ENCODE measurements around the gene RAB6A.

The RAB6A gene

DNA sequence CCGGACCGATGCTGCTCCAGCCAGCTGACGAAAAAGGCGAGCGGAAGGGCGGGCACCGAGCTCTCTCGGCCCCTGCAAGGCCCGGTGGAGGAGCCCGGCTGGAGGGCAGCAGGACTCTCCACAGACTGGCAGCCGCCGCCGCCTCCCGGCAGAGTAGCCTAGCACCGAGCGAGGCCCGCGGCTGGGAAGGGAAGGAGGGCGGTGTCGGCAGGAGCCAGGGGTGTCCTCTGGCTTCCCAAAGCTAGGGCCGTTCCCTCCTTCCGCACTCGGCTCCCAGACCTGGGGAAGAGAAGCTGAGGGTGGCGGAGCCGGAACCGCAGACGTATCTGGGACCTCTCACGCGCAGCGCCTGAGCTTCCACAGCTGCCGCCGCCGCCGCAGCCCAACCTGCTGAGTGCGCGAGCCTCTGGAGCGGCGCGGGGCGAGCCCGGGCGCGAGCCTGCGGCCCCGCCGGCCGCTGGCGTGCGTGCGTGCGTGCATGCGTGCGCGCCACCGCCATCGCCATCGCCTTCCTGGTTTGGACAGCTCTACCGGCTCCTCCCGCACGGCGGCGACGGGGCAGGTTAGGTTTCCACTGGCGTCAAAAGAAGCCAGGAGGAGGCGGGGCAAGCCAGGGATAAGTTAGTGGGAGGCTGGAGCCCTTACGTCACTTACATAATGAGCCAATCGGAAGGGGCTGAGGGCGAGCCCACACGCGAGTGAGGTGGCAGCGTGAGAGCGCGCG is at the start of gene RAB6A:
Gene RAB6A, minus strand, starts transcription at position 396 of the 724 bp plus-strand sequence. CDS start 439 bp downstream, outside the sequence.
- DNase-seq (ENCODE audit: low read depth, low spot score), result peak; percentile 98
- H3K36me3 ChIP-seq (ENCODE audit: insufficient read depth, insufficient read length, low read length), result no peaks in the 10 kb centered on the region
- H3K9me3 ChIP-seq (ENCODE audit: insufficient read depth, low read length), result no peaks in the 10 kb centered on the region
- peak within 1 kb of the TSS; percentile 92 for H3K4me3 ChIP-seq (ENCODE audit: insufficient read length, low read depth)
- peak within 1 kb of the TSS; percentile 97 for H3K9ac ChIP-seq (ENCODE audit: insufficient read length, low read depth)
- TF ChIP-seq SUZ12 (IDR thresholded peaks at IDR 0.05; ENCODE audit: extremely low read depth, insufficient read depth, insufficient read length), result no peak
- no peak for TF ChIP-seq ZNF274 (IDR thresholded peaks at IDR 0.05; ENCODE audit: low read depth, low read length)
- TF ChIP-seq YY1 (IDR thresholded peaks at IDR 0.05; ENCODE audit: insufficient read depth, insufficient read length), result no peak
- no peaks in the 10 kb centered on the region for H3K27me3 ChIP-seq (ENCODE audit: insufficient read depth, insufficient read length)
- H3K4me1 ChIP-seq (ENCODE audit: insufficient read depth, insufficient read length), result no peaks in the 10 kb centered on the region

DNA sequence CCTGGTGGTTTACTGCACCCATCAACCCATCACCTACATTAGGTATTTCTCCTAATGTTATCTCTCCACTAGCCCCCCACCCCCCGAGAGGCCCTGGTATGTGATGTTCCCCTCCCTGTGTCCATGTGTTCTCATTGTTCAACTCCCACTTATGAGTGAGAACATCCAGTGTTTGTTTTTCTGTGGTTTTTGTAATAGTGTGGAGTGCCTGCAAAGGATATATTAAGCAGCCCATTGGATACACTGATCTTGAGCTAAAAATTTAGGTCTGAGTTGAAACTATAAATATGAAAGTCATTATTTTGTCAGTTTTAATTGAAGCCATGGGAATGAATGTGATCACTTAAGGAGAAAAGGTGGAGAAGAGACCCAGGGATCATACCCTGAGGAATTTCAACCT is 49.8 kb upstream of the RAB6A start:
- Histone ChIP-seq H3K9ac (ENCODE audit: insufficient read length, low read depth) (no peak overlapping the region), H3K9me3 (ENCODE audit: insufficient read depth, low read length) (no peaks in the 10 kb centered on the region), H3K36me3 (ENCODE audit: insufficient read depth, insufficient read length, low read length) (peaks cover 9% of the 10 kb centered on the region), H3K4me3 (ENCODE audit: insufficient read length, low read depth) (no peak overlapping the region), H3K27me3 (ENCODE audit: insufficient read depth, insufficient read length) (no peaks in the 10 kb centered on the region), H3K4me1 (ENCODE audit: insufficient read depth, insufficient read length) (no peaks in the 10 kb centered on the region)
- no peak for DNase-seq (ENCODE audit: low read depth, low spot score)
- no peak for TF ChIP-seq SUZ12 (IDR thresholded peaks at IDR 0.05; ENCODE audit: extremely low read depth, insufficient read depth, insufficient read length)
- no peak for TF ChIP-seq ZNF274 (IDR thresholded peaks at IDR 0.05; ENCODE audit: low read depth, low read length)

DNA sequence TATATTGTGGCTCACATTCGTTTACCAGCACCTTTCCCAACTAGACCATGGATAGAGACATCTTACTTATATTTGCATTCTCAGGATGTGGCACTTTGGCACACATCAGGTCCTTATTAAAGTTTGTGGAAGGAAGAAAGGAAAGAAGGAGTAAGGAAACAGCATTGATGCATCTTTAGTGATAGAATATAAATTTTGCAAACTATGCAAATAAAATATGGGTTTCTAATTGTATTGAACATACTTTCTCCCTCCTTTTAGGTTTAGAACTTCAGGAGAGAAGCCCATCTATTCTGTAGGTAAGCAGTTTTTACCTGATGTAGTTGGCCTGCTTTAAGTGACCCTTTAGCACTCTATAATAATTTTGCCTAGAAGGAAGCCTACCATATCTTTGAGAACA is 47.2 kb upstream of the RAB6A start:
- H3K4me1 ChIP-seq (ENCODE audit: insufficient read depth, insufficient read length), result no peaks in the 10 kb centered on the region
- TF ChIP-seq SUZ12 (IDR thresholded peaks at IDR 0.05; ENCODE audit: extremely low read depth, insufficient read depth, insufficient read length) (no peak), ZNF274 (IDR thresholded peaks at IDR 0.05; ENCODE audit: low read depth, low read length) (no peak), YY1 (IDR thresholded peaks at IDR 0.05; ENCODE audit: insufficient read depth, insufficient read length) (no peak)
- no peaks in the 10 kb centered on the region for H3K9me3 ChIP-seq (ENCODE audit: insufficient read depth, low read length)
- H3K36me3 ChIP-seq (ENCODE audit: insufficient read depth, insufficient read length, low read length), result peaks cover 10% of the 10 kb centered on the region
- no peak overlapping the region for H3K9ac ChIP-seq (ENCODE audit: insufficient read length, low read depth)
- no peaks in the 10 kb centered on the region for H3K27me3 ChIP-seq (ENCODE audit: insufficient read depth, insufficient read length)
- no peak overlapping the region for H3K4me3 ChIP-seq (ENCODE audit: insufficient read length, low read depth)
- no peak for DNase-seq (ENCODE audit: low read depth, low spot score)

DNA sequence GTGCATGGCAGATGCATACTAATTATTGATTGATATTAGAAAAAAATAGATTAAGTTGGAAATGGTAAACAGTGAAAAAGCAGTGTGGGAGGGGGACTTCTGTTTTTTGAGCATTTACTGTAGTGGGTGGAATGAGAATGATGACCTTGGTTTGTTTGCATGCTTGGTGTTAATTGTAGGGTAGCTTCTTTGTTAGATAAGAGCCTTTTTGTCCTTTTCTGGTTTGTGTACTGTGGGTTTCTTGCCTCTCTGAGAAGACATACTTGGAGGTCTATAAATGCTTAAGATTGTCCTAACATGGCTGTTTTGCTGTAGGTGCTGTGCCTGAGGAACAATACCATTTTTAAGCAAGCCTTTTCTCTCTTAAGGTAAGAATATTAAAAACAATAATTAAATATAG is 43.8 kb upstream of the RAB6A start:
- Histone ChIP-seq H3K36me3 (ENCODE audit: insufficient read depth, insufficient read length, low read length) (peaks cover 10% of the 10 kb centered on the region), H3K9ac (ENCODE audit: insufficient read length, low read depth) (no peak overlapping the region), H3K27me3 (ENCODE audit: insufficient read depth, insufficient read length) (no peaks in the 10 kb centered on the region), H3K4me3 (ENCODE audit: insufficient read length, low read depth) (no peak overlapping the region), H3K4me1 (ENCODE audit: insufficient read depth, insufficient read length) (no peaks in the 10 kb centered on the region), H3K9me3 (ENCODE audit: insufficient read depth, low read length) (no peaks in the 10 kb centered on the region)
- TF ChIP-seq YY1 (IDR thresholded peaks at IDR 0.05; ENCODE audit: insufficient read depth, insufficient read length) (no peak), SUZ12 (IDR thresholded peaks at IDR 0.05; ENCODE audit: extremely low read depth, insufficient read depth, insufficient read length) (no peak), ZNF274 (IDR thresholded peaks at IDR 0.05; ENCODE audit: low read depth, low read length) (no peak)
- DNase-seq (ENCODE audit: low read depth, low spot score), result no peak

DNA sequence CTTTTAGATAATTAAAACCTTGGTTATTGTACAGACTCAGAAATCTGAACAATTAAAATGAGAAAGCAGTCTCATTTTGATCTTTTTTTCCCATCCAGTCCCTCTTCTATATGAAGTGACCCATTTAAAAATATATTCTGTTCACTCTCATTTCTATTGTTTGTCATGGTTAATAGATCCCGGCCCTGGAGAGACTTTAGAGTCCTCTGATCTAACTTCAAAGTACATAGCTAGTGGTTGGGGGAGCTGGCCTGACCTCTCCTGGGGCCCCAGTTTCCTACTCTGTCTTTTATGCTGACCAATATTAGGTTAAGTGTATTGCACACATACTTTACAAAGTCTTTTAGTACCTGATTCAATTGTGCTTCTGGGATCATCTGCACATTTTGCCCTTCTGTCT is 40.3 kb upstream of the RAB6A start:
- TF ChIP-seq ZNF274 (IDR thresholded peaks at IDR 0.05; ENCODE audit: low read depth, low read length), result no peak
- TF ChIP-seq YY1 (IDR thresholded peaks at IDR 0.05; ENCODE audit: insufficient read depth, insufficient read length), result no peak
- TF ChIP-seq SUZ12 (IDR thresholded peaks at IDR 0.05; ENCODE audit: extremely low read depth, insufficient read depth, insufficient read length), result no peak
- Histone ChIP-seq H3K4me1 (ENCODE audit: insufficient read depth, insufficient read length) (no peaks in the 10 kb centered on the region), H3K9me3 (ENCODE audit: insufficient read depth, low read length) (no peaks in the 10 kb centered on the region), H3K9ac (ENCODE audit: insufficient read length, low read depth) (no peak overlapping the region), H3K36me3 (ENCODE audit: insufficient read depth, insufficient read length, low read length) (peaks cover 10% of the 10 kb centered on the region), H3K27me3 (ENCODE audit: insufficient read depth, insufficient read length) (no peaks in the 10 kb centered on the region), H3K4me3 (ENCODE audit: insufficient read length, low read depth) (no peak overlapping the region)
- DNase-seq (ENCODE audit: low read depth, low spot score), result no peak

DNA sequence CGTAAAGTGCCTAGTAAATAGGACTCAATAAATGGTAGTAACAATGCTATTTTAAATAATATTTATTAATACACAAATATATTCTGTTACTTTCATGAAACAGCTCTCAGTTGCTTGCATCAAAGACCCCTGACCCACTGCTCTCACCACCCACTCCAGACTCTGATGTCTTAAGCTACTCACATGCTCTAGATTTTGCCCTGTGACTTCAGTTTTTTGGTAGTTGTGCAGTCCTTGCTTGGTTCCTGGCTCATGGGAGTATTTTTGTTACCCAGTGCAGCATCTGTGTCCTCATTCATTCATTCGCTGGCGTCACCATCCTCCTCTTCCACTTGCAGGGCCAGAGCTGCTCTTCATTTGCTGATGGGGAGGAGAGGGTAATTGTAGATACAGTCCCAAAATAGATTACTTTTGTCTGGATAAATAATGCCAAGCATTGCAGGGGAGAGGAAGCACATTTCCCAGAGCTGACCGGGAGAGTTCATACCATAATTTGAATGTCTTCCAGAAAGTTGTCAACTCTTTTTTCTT is 39.5 kb upstream of the RAB6A start:
- Histone ChIP-seq H3K27me3 (ENCODE audit: insufficient read depth, insufficient read length) (no peaks in the 10 kb centered on the region), H3K4me3 (ENCODE audit: insufficient read length, low read depth) (no peak overlapping the region), H3K9me3 (ENCODE audit: insufficient read depth, low read length) (no peaks in the 10 kb centered on the region), H3K4me1 (ENCODE audit: insufficient read depth, insufficient read length) (no peaks in the 10 kb centered on the region), H3K9ac (ENCODE audit: insufficient read length, low read depth) (no peak overlapping the region), H3K36me3 (ENCODE audit: insufficient read depth, insufficient read length, low read length) (peaks cover 9% of the 10 kb centered on the region)
- DNase-seq (ENCODE audit: low read depth, low spot score), result no peak
- TF ChIP-seq ZNF274 (IDR thresholded peaks at IDR 0.05; ENCODE audit: low read depth, low read length) (no peak), SUZ12 (IDR thresholded peaks at IDR 0.05; ENCODE audit: extremely low read depth, insufficient read depth, insufficient read length) (no peak), YY1 (IDR thresholded peaks at IDR 0.05; ENCODE audit: insufficient read depth, insufficient read length) (no peak)

DNA sequence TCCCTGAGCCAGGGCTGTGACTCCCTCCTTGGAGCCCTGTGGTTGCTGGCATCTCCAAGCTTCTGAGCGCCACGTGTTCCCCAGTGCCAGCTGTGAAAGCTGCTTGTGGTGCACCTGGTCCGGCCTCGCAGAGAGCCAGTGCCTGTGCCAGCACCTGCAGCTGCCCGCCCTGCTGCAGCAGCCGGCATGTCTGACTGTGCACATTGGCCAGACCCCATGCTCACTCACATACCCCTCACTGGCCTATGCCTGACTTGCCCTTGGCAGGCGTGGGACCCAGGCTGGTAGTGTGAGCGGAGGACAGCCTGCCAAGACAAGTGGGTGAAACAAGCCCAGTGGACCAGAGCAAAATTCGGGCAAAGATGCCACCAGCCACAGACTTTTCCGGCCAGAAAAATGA is 36.6 kb upstream of the RAB6A start:
- H3K27me3 ChIP-seq (ENCODE audit: insufficient read depth, insufficient read length), result no peaks in the 10 kb centered on the region
- H3K9me3 ChIP-seq (ENCODE audit: insufficient read depth, low read length), result no peaks in the 10 kb centered on the region
- TF ChIP-seq YY1 (IDR thresholded peaks at IDR 0.05; ENCODE audit: insufficient read depth, insufficient read length) (no peak), ZNF274 (IDR thresholded peaks at IDR 0.05; ENCODE audit: low read depth, low read length) (no peak), SUZ12 (IDR thresholded peaks at IDR 0.05; ENCODE audit: extremely low read depth, insufficient read depth, insufficient read length) (no peak)
- no peak for DNase-seq (ENCODE audit: low read depth, low spot score)
- no peak overlapping the region for H3K9ac ChIP-seq (ENCODE audit: insufficient read length, low read depth)
- no peaks in the 10 kb centered on the region for H3K4me1 ChIP-seq (ENCODE audit: insufficient read depth, insufficient read length)
- peaks cover 9% of the 10 kb centered on the region for H3K36me3 ChIP-seq (ENCODE audit: insufficient read depth, insufficient read length, low read length)
- no peak overlapping the region for H3K4me3 ChIP-seq (ENCODE audit: insufficient read length, low read depth)
